Measurements from ENCODE around the gene CPNE8.

Gene CPNE8

GRCh38 chr12:38728894-38729293, 176.5 kb downstream of the CPNE8 start:
- DNase-seq (ENCODE audit: low read depth) = no peak
- H3K4me3 ChIP-seq (ENCODE audit: control insufficient read depth, low read depth, low read length) = no peak overlapping the region
- TF ChIP-seq CTCF (conservative IDR thresholded peaks at IDR 0.05; ENCODE audit: control insufficient read depth, insufficient read depth, low read depth, low read length) = no peak

DNA sequence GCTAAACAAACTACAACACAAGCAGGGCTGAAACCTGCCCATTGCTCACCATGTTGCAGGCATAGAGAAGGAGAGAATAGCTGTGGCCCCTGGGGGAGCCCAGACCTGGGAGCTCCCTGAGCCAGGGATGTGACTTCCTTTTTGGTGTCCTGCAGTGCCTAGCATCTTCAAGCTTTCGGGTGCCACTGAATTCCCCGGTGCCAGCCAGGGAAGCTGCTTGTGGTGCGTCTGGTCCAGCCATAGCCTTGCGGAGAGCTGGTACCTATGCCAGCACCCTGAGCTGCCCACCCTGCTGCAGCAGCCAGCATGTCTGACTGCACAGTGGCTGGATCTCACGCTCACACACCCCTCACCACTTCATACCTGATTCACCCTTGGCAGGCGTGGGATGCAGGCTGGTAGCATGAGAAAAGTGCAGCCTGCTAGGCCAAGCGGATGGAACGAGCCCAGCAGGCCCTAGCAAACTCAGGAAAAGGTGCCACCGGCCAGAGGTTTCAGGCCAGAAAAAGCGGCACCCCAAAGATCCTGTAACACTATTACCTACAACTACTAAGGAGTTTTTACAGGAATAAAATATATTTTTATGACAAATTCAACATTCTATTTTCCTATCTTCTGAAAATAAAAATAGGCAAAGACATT, 183.7 kb downstream of the CPNE8 start:
- no peak for TF ChIP-seq CTCF (conservative IDR thresholded peaks at IDR 0.05; ENCODE audit: control insufficient read depth, insufficient read depth, low read depth, low read length)
- no peak overlapping the region for H3K4me3 ChIP-seq (ENCODE audit: control insufficient read depth, low read depth, low read length)
- no peak for DNase-seq (ENCODE audit: low read depth)

DNA sequence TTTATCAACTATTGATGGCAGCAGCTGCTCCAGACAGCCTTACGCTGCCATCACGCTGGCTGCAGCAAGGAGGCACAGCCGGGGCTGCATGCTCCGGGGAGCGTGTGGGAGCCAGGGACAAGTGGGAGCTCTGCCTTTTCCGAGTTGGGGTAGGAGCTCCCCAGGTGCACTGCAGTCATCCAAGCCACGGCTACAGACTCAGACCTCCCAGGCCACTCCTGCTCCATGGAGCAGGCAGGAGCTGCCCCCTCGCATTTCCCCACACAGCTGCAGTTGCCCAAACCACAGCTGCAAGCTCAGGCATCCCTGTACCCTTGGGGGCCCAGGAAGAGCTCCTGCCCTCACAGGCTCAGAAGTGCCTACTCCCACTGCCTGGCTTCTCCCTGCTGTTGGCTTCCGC, 184.7 kb downstream of the CPNE8 start:
- no peak for DNase-seq (ENCODE audit: low read depth)
- no peak overlapping the region for H3K4me3 ChIP-seq (ENCODE audit: control insufficient read depth, low read depth, low read length)
- TF ChIP-seq CTCF (conservative IDR thresholded peaks at IDR 0.05; ENCODE audit: control insufficient read depth, insufficient read depth, low read depth, low read length) = no peak

DNA sequence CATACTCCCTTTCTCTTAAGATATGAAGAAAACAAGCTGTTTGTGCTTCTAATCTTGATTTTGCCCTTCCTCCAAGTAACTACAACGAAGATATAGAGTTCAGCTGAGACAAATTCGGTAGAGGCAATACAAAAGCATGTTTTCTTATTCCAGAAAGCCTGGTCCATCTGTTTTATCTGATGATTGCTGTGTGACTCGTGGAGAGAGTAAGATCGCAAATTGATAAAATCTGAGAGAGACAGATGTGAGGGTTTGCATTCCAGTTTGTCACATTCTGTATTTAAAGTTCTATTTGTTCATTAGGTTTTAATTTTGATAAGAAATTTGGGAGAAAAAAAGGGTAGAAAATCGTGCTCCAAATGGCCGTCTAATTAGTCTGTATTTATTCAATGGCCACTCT, 192.1 kb downstream of the CPNE8 start:
- no peak for TF ChIP-seq CTCF (conservative IDR thresholded peaks at IDR 0.05; ENCODE audit: control insufficient read depth, insufficient read depth, low read depth, low read length)
- no peak for DNase-seq (ENCODE audit: low read depth)
- H3K4me3 ChIP-seq (ENCODE audit: control insufficient read depth, low read depth, low read length) = no peak overlapping the region

GRCh38 chr12:38711054-38711453, 194.3 kb downstream of the CPNE8 start:
- no peak for TF ChIP-seq CTCF (conservative IDR thresholded peaks at IDR 0.05; ENCODE audit: control insufficient read depth, insufficient read depth, low read depth, low read length)
- no peak overlapping the region for H3K4me3 ChIP-seq (ENCODE audit: control insufficient read depth, low read depth, low read length)
- DNase-seq (ENCODE audit: low read depth) = peak; percentile 18

- H3K4me3 ChIP-seq (ENCODE audit: control insufficient read depth, low read depth, low read length) = no peak overlapping the region
- TF ChIP-seq CTCF (conservative IDR thresholded peaks at IDR 0.05; ENCODE audit: control insufficient read depth, insufficient read depth, low read depth, low read length) = no peak
- DNase-seq (ENCODE audit: low read depth) = no peak
Measured at GRCh38 chr12:38708466-38708865, 196.9 kb downstream of the CPNE8 start.

DNA sequence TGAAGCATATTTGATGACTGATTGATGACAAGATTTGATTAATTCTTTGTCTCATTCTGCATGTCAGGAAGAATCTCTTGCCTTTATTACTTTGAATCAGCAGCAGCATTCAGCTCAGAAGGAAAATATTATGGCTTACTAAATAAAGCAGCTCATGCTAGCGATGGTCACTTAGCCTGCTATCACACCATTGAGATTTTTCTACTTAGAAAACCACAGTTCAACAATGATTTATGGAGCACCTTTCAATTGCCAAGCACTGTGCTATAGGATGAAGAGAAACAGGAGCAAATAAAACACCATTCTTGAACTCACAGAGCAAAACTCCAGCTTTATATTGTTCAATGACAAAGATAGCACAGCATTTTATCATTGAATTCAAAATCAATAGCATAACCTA, 197.7 kb downstream of the CPNE8 start:
- no peak overlapping the region for H3K4me3 ChIP-seq (ENCODE audit: control insufficient read depth, low read depth, low read length)
- no peak for TF ChIP-seq CTCF (conservative IDR thresholded peaks at IDR 0.05; ENCODE audit: control insufficient read depth, insufficient read depth, low read depth, low read length)
- DNase-seq (ENCODE audit: low read depth) = no peak
